OCI-LY7 (cell line): Measurements from ENCODE around the gene ACTR3. TPM values are rescaled to one million over a fixed set of nuclear protein-coding genes. Genes with fewer than 3 reads are reported as not detected.

Experiments
- BruUV-seq: library from RNA; stranded (reverse); fragments of 400-500 nt; replicated peaks from 2 replicates; lab custom pipeline; 2021; lab: Mats Ljungman, UMichigan
- CTCF ChIA-PET: fragments of 300-600 bp; sonication (Branson Sonifier 250); formaldehyde crosslinking; loops from one replicate; lab custom pipeline; 2022; ENCODE audit warnings: antibody characterized with exemption; ENCODE audit not compliant: unreplicated experiment; lab: Charles Lee
- POLR2A ChIA-PET: fragments of 300-600 bp; sonication (Branson Sonifier 250); formaldehyde crosslinking; loops from one replicate; lab custom pipeline; 2022; ENCODE audit warnings: antibody characterized with exemption; lab: Charles Lee
- DNase-seq: peaks from one replicate; pipeline ENCODE4 v3.0.0-alpha.2; 2015; ENCODE audit warnings: low spot score
- H2AFZ ChIP-seq: fragments of 200-600 bp; sonication (generic), shearing (Covaris generic); 2 replicates; pipeline ENCODE4 v1.6.1; 2014; ENCODE audit warnings: mild to moderate bottlenecking, antibody characterized with exemption, low read length, moderate library complexity
- H3K27ac ChIP-seq: fragments of 200-600 bp; sonication (generic); 2 replicates; pipeline ENCODE4 v1.5.1; 2014; ENCODE audit warnings: mixed run types, low read depth, mild to moderate bottlenecking, moderate library complexity, low read length, inconsistent platforms; ENCODE audit not compliant: poor library complexity, severe bottlenecking
- H3K36me3 ChIP-seq: fragments of 200-600 bp; sonication (generic); 2 replicates; pipeline ENCODE4 v1.6.1; 2014; ENCODE audit warnings: mild to moderate bottlenecking, antibody characterized with exemption, low read length, moderate library complexity, mixed read lengths; ENCODE audit not compliant: insufficient read depth
- H3K4me1 ChIP-seq: fragments of 200-600 bp; sonication (generic); 2 replicates; pipeline ENCODE4 v1.5.1; 2014; ENCODE audit warnings: mild to moderate bottlenecking, low read length; ENCODE audit not compliant: insufficient read depth, poor library complexity, severe bottlenecking
- H3K4me2 ChIP-seq: fragments of 200-600 bp; sonication (generic); 2 replicates; pipeline ENCODE4 v1.6.1; 2014; ENCODE audit warnings: mild to moderate bottlenecking, low read length
- H3K4me3 ChIP-seq: fragments of 200-600 bp; sonication (generic); 2 replicates; pipeline ENCODE4 v1.5.1; 2014; ENCODE audit warnings: mild to moderate bottlenecking, low read depth, low read length; ENCODE audit not compliant: poor library complexity, severe bottlenecking
- H3K79me2 ChIP-seq: fragments of 200-600 bp; sonication (generic); 2 replicates; pipeline ENCODE4 v1.6.1; 2016; ENCODE audit warnings: low read depth, mild to moderate bottlenecking, low read length, moderate library complexity, mixed read lengths; ENCODE audit not compliant: insufficient read depth
- H3K9me2 ChIP-seq: fragments of 200-600 bp; sonication (generic); 2 replicates; pipeline ENCODE4 v1.6.1; 2016; ENCODE audit warnings: mild to moderate bottlenecking, low read length, mixed read lengths; ENCODE audit not compliant: insufficient read depth
- H3K9me3 ChIP-seq: fragments of 200-600 bp; sonication (generic); 2 replicates; pipeline ENCODE4 v1.6.1; 2014; ENCODE audit warnings: mild to moderate bottlenecking, mixed run types, low read length, mixed read lengths
- H4K20me1 ChIP-seq: fragments of 200-600 bp; sonication (generic); 2 replicates; pipeline ENCODE4 v1.6.1; 2014; ENCODE audit warnings: mild to moderate bottlenecking, antibody characterized with exemption, low read length, moderate library complexity, mixed read lengths; ENCODE audit not compliant: insufficient read depth
- CTCF ChIP-seq: fragments of 200-600 bp; sonication (generic); conservative IDR thresholded peaks from 2 replicates; pipeline ENCODE4 v1.5.1; 2014; ENCODE audit warnings: mild to moderate bottlenecking, antibody characterized with exemption, low read length, moderate library complexity, mixed read lengths
- EZH2phosphoT487 ChIP-seq: fragments of 200-600 bp; sonication (generic); IDR thresholded peaks from 2 replicates; pipeline ENCODE4 v1.6.1; 2018; ENCODE audit warnings: low read depth, borderline replicate concordance, mild to moderate bottlenecking, mixed run types, antibody characterized with exemption, low read length, moderate library complexity, mixed read lengths
- intact Hi-C: fragments of 100-400 bp; cut with micrococcal nuclease; formaldehyde crosslinking; loops from one replicate; pipeline ENCODE4 v1.10.0; 2022; ENCODE audit not compliant: unreplicated experiment
- total RNA-seq, 2 experiments: library from RNA; depleted of rRNA in 1 of 2; stranded (reverse); fragments of >200 nt in 1 of 2; shearing (Covaris generic) in 1 of 2; gene quantifications; 2 replicates each; pipeline ENCODE4 v1.2.3, GENCODE V29; 2014 to 2022

The ACTR3 gene
- total RNA-seq, 2 experiments from 2014 or later = 192 to 320 TPM

GRCh38 chr2:113976277-113976928 is 86.5 kb downstream of the ACTR3 start:
- Histone ChIP-seq H3K79me2 (no peaks in the 10 kb centered on the region), H3K4me3 (no peak overlapping the region), H2AFZ (no peak overlapping the region), H3K4me1 (peaks cover 14% of the 10 kb centered on the region), H3K9me2 (no peaks in the 10 kb centered on the region), H3K27ac (no peak overlapping the region), H3K36me3 (peaks cover 3% of the 10 kb centered on the region; the same call in 1 of the 2 replicates), H3K4me2 (no peak overlapping the region), H3K9me3 (0 out of 2 replicates have a peak, but pooled peaks cover 4% of the 10 kb centered on the region), H4K20me1 (no peaks in the 10 kb centered on the region)
- BruUV-seq = no TSS peak
- ChIA-PET CTCF (no interaction called here), POLR2A (no interaction called here)
- no peak for DNase-seq
- TF ChIP-seq EZH2phosphoT487 = no peak
- TF ChIP-seq CTCF = no peak
- intact Hi-C loops = no loop called here

DNA sequence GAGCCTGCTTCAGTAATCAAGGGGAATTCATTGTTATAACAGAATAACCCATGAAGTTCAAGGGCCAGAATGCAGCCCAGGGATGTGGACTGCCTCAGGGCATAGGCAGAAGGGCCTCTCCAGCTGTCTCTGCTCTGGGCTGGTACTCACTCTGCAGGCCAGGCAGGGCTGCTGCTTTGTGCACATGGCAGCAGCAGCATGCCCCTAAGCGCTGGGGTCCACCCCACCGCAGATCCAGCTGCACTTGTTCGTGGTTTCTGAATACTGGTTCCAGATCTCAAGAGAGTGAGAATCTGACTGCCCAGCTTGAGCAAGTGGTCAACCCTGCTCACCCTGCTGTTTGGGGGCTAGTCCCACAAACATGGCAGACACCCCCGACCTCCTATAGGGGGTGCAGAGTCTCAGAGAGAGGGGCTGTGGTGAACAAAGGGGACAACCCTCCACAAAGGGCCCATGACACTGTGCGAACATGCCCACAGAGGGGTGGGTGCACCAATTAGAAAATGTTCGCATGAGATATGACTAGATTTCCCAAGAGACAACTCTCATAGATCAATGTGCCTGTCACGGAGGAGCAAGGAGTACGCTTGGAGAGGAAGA is 87.3 kb downstream of the ACTR3 start:
- Histone ChIP-seq H4K20me1 (no peaks in the 10 kb centered on the region), H3K4me2 (no peak overlapping the region), H3K9me2 (no peaks in the 10 kb centered on the region), H2AFZ (no peak overlapping the region), H3K4me3 (no peak overlapping the region), H3K9me3 (0 out of 2 replicates have a peak, but pooled peaks cover 4% of the 10 kb centered on the region), H3K4me1 (peaks cover 14% of the 10 kb centered on the region), H3K79me2 (no peaks in the 10 kb centered on the region), H3K36me3 (peaks cover 3% of the 10 kb centered on the region; the same call in 1 of the 2 replicates), H3K27ac (no peak overlapping the region)
- CTCF ChIA-PET = no interaction called here
- POLR2A ChIA-PET = no interaction called here
- intact Hi-C loops = no loop called here
- TF ChIP-seq EZH2phosphoT487 = no peak
- no peak for TF ChIP-seq CTCF
- no peak for DNase-seq
- no TSS peak for BruUV-seq
